ENCODE results near the gene TMEM184B.

DNA sequence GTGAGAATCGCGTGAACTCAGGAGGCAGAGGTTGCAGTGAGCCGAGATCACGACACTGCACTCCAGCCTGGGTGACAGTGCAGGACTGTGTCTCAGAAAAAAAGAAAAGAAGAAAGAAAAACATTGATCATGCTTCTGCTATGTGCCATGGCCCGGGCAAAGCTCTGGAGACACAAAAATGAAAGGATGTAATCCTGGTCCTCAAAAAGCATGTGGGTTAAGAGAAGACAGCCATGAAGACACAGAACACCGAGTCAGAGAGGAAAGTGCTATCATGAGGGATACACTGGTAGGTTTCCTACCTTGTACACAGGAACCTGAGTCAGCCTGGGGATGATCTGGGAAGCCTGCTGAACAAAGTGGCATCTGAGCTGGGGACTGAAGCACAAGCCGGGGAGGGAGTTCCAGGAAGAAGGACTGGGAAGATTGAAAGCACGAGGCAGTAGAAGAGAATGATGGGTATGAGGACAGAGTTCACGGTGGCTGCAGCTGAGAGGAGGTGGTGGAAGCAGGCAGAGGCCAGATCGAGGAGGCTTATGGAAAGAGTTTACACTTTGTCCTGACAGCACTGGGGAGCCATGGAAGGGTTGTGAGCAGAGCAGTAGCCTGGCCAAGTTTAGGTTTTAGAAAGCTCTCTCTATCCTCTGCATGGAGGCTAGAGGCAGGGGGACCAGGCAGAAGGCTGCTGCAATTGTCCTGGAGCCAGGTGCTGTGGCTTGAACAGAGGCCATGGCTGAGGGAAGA, 80.9 kb downstream of the TMEM184B start:
- no peak for TF ChIP-seq RAD21 (IDR thresholded peaks at IDR 0.05; ENCODE audit: insufficient read depth, low read depth, low read length)
- TF ChIP-seq CHD4 (IDR thresholded peaks at IDR 0.05): no peak
- TF ChIP-seq, protein P1, sequence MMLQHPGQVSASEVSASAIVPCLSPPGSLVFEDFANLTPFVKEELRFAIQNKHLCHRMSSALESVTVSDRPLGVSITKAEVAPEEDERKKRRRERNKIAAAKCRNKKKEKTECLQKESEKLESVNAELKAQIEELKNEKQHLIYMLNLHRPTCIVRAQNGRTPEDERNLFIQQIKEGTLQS (IDR thresholded peaks at IDR 0.05; ENCODE audit: borderline replicate concordance, extremely low read depth, low read depth, low read length): no peak
- no peak for TF ChIP-seq SP1 (IDR thresholded peaks at IDR 0.05; ENCODE audit: low read depth, low read length)
- TF ChIP-seq EED (IDR thresholded peaks at IDR 0.05; ENCODE audit: low read depth): no peak
- no peak for TF ChIP-seq STAT1 (conservative IDR thresholded peaks at IDR 0.05)
- TF ChIP-seq ETV6 (conservative IDR thresholded peaks at IDR 0.05 in 1 of 2, IDR thresholded peaks at IDR 0.05 in 1 of 2; ENCODE audit: borderline replicate concordance in 1 of 2, low read depth in 1 of 2): no peak
- TF ChIP-seq JUNB (IDR thresholded peaks at IDR 0.05): no peak
- TF ChIP-seq POLR2A (IDR thresholded peaks at IDR 0.05; ENCODE audit: low read depth, low read length): no peak
- no peak for TF ChIP-seq FOXK2 (IDR thresholded peaks at IDR 0.05)
- TF ChIP-seq, protein P2, sequence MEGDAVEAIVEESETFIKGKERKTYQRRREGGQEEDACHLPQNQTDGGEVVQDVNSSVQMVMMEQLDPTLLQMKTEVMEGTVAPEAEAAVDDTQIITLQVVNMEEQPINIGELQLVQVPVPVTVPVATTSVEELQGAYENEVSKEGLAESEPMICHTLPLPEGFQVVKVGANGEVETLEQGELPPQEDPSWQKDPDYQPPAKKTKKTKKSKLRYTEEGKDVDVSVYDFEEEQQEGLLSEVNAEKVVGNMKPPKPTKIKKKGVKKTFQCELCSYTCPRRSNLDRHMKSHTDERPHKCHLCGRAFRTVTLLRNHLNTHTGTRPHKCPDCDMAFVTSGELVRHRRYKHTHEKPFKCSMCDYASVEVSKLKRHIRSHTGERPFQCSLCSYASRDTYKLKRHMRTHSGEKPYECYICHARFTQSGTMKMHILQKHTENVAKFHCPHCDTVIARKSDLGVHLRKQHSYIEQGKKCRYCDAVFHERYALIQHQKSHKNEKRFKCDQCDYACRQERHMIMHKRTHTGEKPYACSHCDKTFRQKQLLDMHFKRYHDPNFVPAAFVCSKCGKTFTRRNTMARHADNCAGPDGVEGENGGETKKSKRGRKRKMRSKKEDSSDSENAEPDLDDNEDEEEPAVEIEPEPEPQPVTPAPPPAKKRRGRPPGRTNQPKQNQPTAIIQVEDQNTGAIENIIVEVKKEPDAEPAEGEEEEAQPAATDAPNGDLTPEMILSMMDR (IDR thresholded peaks at IDR 0.05 in 2 of 3, conservative IDR thresholded peaks at IDR 0.05 in 1 of 3; ENCODE audit: control insufficient read depth in 2 of 3, extremely low read depth in 1 of 3, insufficient read depth in 1 of 3, low read depth in 3 of 3, low read length in 3 of 3): no peak
- no peak for TF ChIP-seq EZH2 (IDR thresholded peaks at IDR 0.05; ENCODE audit: borderline replicate concordance, control insufficient read depth, low read depth, low read length)
- TF ChIP-seq EGR1 (IDR thresholded peaks at IDR 0.05; ENCODE audit: borderline replicate concordance in 1 of 2, low read depth in 2 of 2, low read length in 2 of 2): no peak

Data from GM12878 (cell line).